ENCODE data around the gene ICAM3.

DNA sequence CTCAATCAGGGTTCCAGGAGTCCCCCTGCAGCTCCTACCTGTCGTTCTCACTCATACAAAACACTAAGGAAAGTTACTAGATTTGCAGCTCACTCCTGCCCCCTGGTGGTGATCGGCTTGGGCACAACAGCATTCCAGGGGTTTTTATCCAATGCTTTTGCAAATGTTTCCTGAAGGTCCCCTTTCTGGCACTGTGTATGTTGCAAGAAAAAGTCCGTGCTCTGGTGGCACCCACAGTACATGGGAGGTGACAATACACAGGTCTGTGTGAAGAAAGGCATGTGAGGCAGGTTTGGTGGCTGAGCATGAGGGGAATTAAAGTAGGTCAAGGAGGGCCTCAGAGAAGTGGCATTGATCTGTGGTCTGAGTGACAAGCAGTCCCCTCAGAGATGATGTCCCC is 49.5 kb upstream of the ICAM3 start:
- TF ChIP-seq, protein P1, sequence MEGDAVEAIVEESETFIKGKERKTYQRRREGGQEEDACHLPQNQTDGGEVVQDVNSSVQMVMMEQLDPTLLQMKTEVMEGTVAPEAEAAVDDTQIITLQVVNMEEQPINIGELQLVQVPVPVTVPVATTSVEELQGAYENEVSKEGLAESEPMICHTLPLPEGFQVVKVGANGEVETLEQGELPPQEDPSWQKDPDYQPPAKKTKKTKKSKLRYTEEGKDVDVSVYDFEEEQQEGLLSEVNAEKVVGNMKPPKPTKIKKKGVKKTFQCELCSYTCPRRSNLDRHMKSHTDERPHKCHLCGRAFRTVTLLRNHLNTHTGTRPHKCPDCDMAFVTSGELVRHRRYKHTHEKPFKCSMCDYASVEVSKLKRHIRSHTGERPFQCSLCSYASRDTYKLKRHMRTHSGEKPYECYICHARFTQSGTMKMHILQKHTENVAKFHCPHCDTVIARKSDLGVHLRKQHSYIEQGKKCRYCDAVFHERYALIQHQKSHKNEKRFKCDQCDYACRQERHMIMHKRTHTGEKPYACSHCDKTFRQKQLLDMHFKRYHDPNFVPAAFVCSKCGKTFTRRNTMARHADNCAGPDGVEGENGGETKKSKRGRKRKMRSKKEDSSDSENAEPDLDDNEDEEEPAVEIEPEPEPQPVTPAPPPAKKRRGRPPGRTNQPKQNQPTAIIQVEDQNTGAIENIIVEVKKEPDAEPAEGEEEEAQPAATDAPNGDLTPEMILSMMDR (conservative IDR thresholded peaks at IDR 0.05; ENCODE audit: low read length), result peak; percentile 99
- TF ChIP-seq EZH2phosphoT487 (IDR thresholded peaks at IDR 0.05; ENCODE audit: borderline replicate concordance, low read depth, low read length), result no peak

Measured in OCI-LY7 (cell line).